ENCODE results near the gene ZNF878. TPM values are rescaled to one million over a fixed set of nuclear protein-coding genes. Genes with fewer than 3 reads are reported as not detected.

Gene ZNF878
- total RNA-seq, 1 experiment from 2014 or later: 1.5 TPM

GRCh38 chr19:12093777-12094176 is 41.0 kb upstream of the ZNF878 start:
- ChIA-PET CTCF (no interaction called here), POLR2A (ENCODE audit: low non-redundant PET) (no interaction called here)
- no peak for DNase-seq (ENCODE audit: low spot score)
- intact Hi-C loops (cut with micrococcal nuclease; ENCODE audit: unreplicated experiment): no loop called here
- peaks cover 15% of the 10 kb centered on the region for H3K9me3 ChIP-seq (ENCODE audit: low read depth, low read length, poor library complexity, severe bottlenecking)
- no TSS peak for BruUV-seq (replicated peaks)
- peaks cover 43% of the 10 kb centered on the region for H3K36me3 ChIP-seq (ENCODE audit: insufficient read depth, low read length, poor library complexity, severe bottlenecking)
- no peaks in the 10 kb centered on the region for H3K27me3 ChIP-seq (replicated peaks; ENCODE audit: insufficient read depth, low read depth, low read length, poor library complexity)
- TF ChIP-seq EZH2 (IDR thresholded peaks at IDR 0.05; ENCODE audit: borderline replicate concordance, low read depth, low read length, poor library complexity, severe bottlenecking) (no peak), CTCF (conservative IDR thresholded peaks at IDR 0.05; ENCODE audit: low read depth, low read length) (no peak)
- H3K4me1 ChIP-seq (ENCODE audit: insufficient read depth, low read length, poor library complexity, severe bottlenecking): peaks cover 9% of the 10 kb centered on the region
- peak overlapping the region; percentile 89 for H3K4me3 ChIP-seq (ENCODE audit: low read depth, low read length, poor library complexity, severe bottlenecking)
- H3K27ac ChIP-seq (ENCODE audit: low read depth, low read length, poor library complexity, severe bottlenecking): no peak overlapping the region

- CTCF ChIA-PET: no interaction called here
- peak overlapping the region; percentile 93 for H3K27ac ChIP-seq (ENCODE audit: low read depth, low read length, poor library complexity, severe bottlenecking)
- H3K27me3 ChIP-seq (replicated peaks; ENCODE audit: insufficient read depth, low read depth, low read length, poor library complexity): no peaks in the 10 kb centered on the region
- peaks cover 36% of the 10 kb centered on the region for H3K36me3 ChIP-seq (ENCODE audit: insufficient read depth, low read length, poor library complexity, severe bottlenecking)
- DNase-seq (ENCODE audit: low spot score): no peak
- H3K4me1 ChIP-seq (ENCODE audit: insufficient read depth, low read length, poor library complexity, severe bottlenecking): peaks cover 9% of the 10 kb centered on the region
- POLR2A ChIA-PET (ENCODE audit: low non-redundant PET): no interaction called here
- BruUV-seq (replicated peaks): no TSS peak
- peaks cover 8% of the 10 kb centered on the region for H3K9me3 ChIP-seq (ENCODE audit: low read depth, low read length, poor library complexity, severe bottlenecking)
- TF ChIP-seq CTCF (conservative IDR thresholded peaks at IDR 0.05; ENCODE audit: low read depth, low read length): no peak
- TF ChIP-seq EZH2 (IDR thresholded peaks at IDR 0.05; ENCODE audit: borderline replicate concordance, low read depth, low read length, poor library complexity, severe bottlenecking): no peak
- intact Hi-C loops (cut with micrococcal nuclease; ENCODE audit: unreplicated experiment): no loop called here
- H3K4me3 ChIP-seq (ENCODE audit: low read depth, low read length, poor library complexity, severe bottlenecking): peak overlapping the region; percentile 89
Observed at GRCh38 chr19:12092956-12093355, 40.2 kb upstream of the ZNF878 start.

GRCh38 chr19:12092065-12092867 is 39.5 kb upstream of the ZNF878 start:
- no peaks in the 10 kb centered on the region for H3K27me3 ChIP-seq (replicated peaks; ENCODE audit: insufficient read depth, low read depth, low read length, poor library complexity)
- peak; percentile 97 for DNase-seq (ENCODE audit: low spot score)
- H3K9me3 ChIP-seq (ENCODE audit: low read depth, low read length, poor library complexity, severe bottlenecking): peaks cover 5% of the 10 kb centered on the region
- intact Hi-C loops (cut with micrococcal nuclease; ENCODE audit: unreplicated experiment): no loop called here
- H3K27ac ChIP-seq (ENCODE audit: low read depth, low read length, poor library complexity, severe bottlenecking): peak overlapping the region; percentile 93
- TSS peak; percentile 59 for BruUV-seq (replicated peaks)
- peak overlapping the region; percentile 89 for H3K4me3 ChIP-seq (ENCODE audit: low read depth, low read length, poor library complexity, severe bottlenecking)
- H3K4me1 ChIP-seq (ENCODE audit: insufficient read depth, low read length, poor library complexity, severe bottlenecking): peaks cover 9% of the 10 kb centered on the region
- H3K36me3 ChIP-seq (ENCODE audit: insufficient read depth, low read length, poor library complexity, severe bottlenecking): peaks cover 30% of the 10 kb centered on the region
- POLR2A ChIA-PET (ENCODE audit: low non-redundant PET): no interaction called here
- CTCF ChIA-PET: interaction anchor here (1.2 kb wide), 1 partner anchor 273 kb away, joined by 4 read pairs; the partner anchor contains the start of gene ZNF442
- no peak for TF ChIP-seq CTCF (conservative IDR thresholded peaks at IDR 0.05; ENCODE audit: low read depth, low read length)
- no peak for TF ChIP-seq EZH2 (IDR thresholded peaks at IDR 0.05; ENCODE audit: borderline replicate concordance, low read depth, low read length, poor library complexity, severe bottlenecking)

Measured in A673 (cell line).